Panc1 (cell line): ENCODE data around the gene TEX30. TPM values are rescaled to one million over a fixed set of nuclear protein-coding genes. Genes with fewer than 3 reads are reported as not detected.

Source experiments
- ATAC-seq: fragments of 200-7000 bp; cut with Tn5 transposase; 2 replicates; pipeline ENCODE4 v1.9.1; 2020; ENCODE audit warnings: mild to moderate bottlenecking, moderate library complexity
- BruUV-seq: library from RNA; stranded (reverse); fragments of 400-500 nt; replicated peaks from 2 replicates; lab custom pipeline; 2021; lab: Mats Ljungman, UMichigan
- CTCF ChIA-PET: fragments of 300-600 bp; sonication (Branson Sonifier 250); formaldehyde crosslinking; loops from one replicate; lab custom pipeline; 2022; ENCODE audit warnings: antibody characterized with exemption; lab: Charles Lee
- POLR2A ChIA-PET: fragments of 300-600 bp; sonication (Branson Sonifier 250); formaldehyde crosslinking; loops from one replicate; lab custom pipeline; 2022; ENCODE audit warnings: antibody characterized with exemption; lab: Charles Lee
- DNase-seq: peaks from one replicate; pipeline ENCODE4 v3.0.0-alpha.2; 2010; ENCODE audit warnings: low read depth, low spot score
- H3K27ac ChIP-seq: 2 replicates; pipeline ENCODE4 v1.5.1; 2011; ENCODE audit warnings: mild to moderate bottlenecking, low read length, inconsistent platforms
- H3K27me3 ChIP-seq: fragments of 200-500 bp; sonication (Bioruptor generic); 2 replicates; pipeline ENCODE4 v1.6.0; 2014; ENCODE audit warnings: low read length, inconsistent platforms; ENCODE audit not compliant: control insufficient read depth, insufficient read depth
- H3K36me3 ChIP-seq: fragments of 200-500 bp; sonication (Bioruptor generic); 2 replicates; pipeline ENCODE4 v1.5.1; 2014; ENCODE audit warnings: inconsistent platforms, mild to moderate bottlenecking, low read length, moderate library complexity; ENCODE audit not compliant: control insufficient read depth, insufficient read depth
- H3K4me1 ChIP-seq: 2 replicates; pipeline ENCODE4 v1.5.1; 2011; ENCODE audit warnings: inconsistent platforms, mild to moderate bottlenecking, low read length, moderate library complexity; ENCODE audit not compliant: control insufficient read depth, insufficient read depth
- H3K4me3 ChIP-seq, 2 experiments: 2 replicates each; pipeline ENCODE4 v1.5.1; 2011 to 2012; ENCODE audit warnings: low read depth in 2 of 2, low read length in 2 of 2, mild to moderate bottlenecking in 2 of 2, inconsistent platforms in 1 of 2, moderate library complexity in 1 of 2
- H3K9me3 ChIP-seq: fragments of 200-500 bp; sonication (Bioruptor generic); 2 replicates; pipeline ENCODE4 v1.5.1; 2014; ENCODE audit warnings: low read depth, mild to moderate bottlenecking, inconsistent platforms, low read length, moderate library complexity; ENCODE audit not compliant: control insufficient read depth, insufficient read depth
- POLR2AphosphoS5 ChIP-seq: IDR thresholded peaks from 2 replicates; pipeline ENCODE4 v1.6.1; 2012; ENCODE audit warnings: mild to moderate bottlenecking, low read depth, low read length, moderate library complexity
- SIN3A ChIP-seq: IDR thresholded peaks from 2 replicates; pipeline ENCODE4 v1.6.1; 2012; ENCODE audit warnings: low read depth, mild to moderate bottlenecking, low read length, moderate library complexity, borderline replicate concordance; ENCODE audit not compliant: insufficient read depth
- TCF7L2 ChIP-seq: IDR thresholded peaks from 2 replicates; pipeline ENCODE4 v1.6.1; 2011; ENCODE audit warnings: mild to moderate bottlenecking, low read depth, low read length, inconsistent platforms
- in situ Hi-C: cut with HindIII; loops from 2 replicates; pipeline ENCODE4 v1.10.0; 2016; ENCODE audit warnings: low sequenced_read_pairs, low pct_unique_long_range_greater_than_20kb
- intact Hi-C: fragments of 100-400 bp; cut with micrococcal nuclease; formaldehyde crosslinking; loops from one replicate; pipeline ENCODE4 v1.10.0; 2022; ENCODE audit not compliant: unreplicated experiment
- total RNA-seq: library from RNA; stranded (reverse); gene quantifications from one replicate; pipeline ENCODE4 v1.2.1, GENCODE V29; 2021; ENCODE audit not compliant: unreplicated experiment
- TF ChIP-seq, protein P1 (sequence below): fragments of 450-650 bp; IDR thresholded peaks from 2 replicates; pipeline ENCODE4 v1.5.1; 2017; ENCODE audit warnings: mild to moderate bottlenecking
- TF ChIP-seq, protein P2 (sequence below), 2 experiments: IDR thresholded peaks; 2 replicates each; pipeline ENCODE4 v1.6.1; 2011 to 2012; ENCODE audit warnings: low read depth in 2 of 2, control low read depth in 1 of 2, low read length in 1 of 2, mild to moderate bottlenecking in 1 of 2, moderate library complexity in 1 of 2; ENCODE audit not compliant: insufficient read depth in 1 of 2

TEX30 gene
- total RNA-seq, 1 experiment from 2014 or later: 20.8 TPM

DNA sequence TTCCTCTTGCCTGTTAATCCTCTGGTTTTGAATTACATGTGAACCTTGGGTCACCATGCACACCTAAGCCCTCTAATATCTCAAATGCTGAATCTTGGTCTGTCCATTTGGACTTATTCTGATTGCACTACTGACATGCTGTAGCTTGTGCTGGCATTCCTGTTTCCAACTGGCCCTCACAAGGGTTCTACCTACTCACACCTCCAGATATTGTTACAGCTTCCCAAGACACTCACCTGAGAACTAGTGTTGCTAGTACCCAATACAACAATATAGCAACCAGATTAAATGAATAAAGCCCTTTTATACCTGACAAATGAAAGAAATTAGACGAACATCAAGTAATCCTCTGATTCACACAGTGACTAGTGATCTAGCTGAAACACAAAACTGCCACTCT is 16.6 kb downstream of the TEX30 start:
- Histone ChIP-seq H3K36me3 (no peaks in the 10 kb centered on the region), H3K9me3 (no peaks in the 10 kb centered on the region), H3K27ac (no peak overlapping the region), H3K4me3 (no peak overlapping the region), H3K4me1 (no peaks in the 10 kb centered on the region), H3K27me3 (no peaks in the 10 kb centered on the region)
- DNase-seq (no peak), ATAC-seq (no peak)
- in situ Hi-C loops: no loop called here
- ChIA-PET POLR2A (no interaction called here), CTCF (no interaction called here)
- intact Hi-C loops: no loop called here
- TF ChIP-seq, protein P1, sequence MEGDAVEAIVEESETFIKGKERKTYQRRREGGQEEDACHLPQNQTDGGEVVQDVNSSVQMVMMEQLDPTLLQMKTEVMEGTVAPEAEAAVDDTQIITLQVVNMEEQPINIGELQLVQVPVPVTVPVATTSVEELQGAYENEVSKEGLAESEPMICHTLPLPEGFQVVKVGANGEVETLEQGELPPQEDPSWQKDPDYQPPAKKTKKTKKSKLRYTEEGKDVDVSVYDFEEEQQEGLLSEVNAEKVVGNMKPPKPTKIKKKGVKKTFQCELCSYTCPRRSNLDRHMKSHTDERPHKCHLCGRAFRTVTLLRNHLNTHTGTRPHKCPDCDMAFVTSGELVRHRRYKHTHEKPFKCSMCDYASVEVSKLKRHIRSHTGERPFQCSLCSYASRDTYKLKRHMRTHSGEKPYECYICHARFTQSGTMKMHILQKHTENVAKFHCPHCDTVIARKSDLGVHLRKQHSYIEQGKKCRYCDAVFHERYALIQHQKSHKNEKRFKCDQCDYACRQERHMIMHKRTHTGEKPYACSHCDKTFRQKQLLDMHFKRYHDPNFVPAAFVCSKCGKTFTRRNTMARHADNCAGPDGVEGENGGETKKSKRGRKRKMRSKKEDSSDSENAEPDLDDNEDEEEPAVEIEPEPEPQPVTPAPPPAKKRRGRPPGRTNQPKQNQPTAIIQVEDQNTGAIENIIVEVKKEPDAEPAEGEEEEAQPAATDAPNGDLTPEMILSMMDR: no peak
- no peak for TF ChIP-seq POLR2AphosphoS5
- TF ChIP-seq, protein P2, sequence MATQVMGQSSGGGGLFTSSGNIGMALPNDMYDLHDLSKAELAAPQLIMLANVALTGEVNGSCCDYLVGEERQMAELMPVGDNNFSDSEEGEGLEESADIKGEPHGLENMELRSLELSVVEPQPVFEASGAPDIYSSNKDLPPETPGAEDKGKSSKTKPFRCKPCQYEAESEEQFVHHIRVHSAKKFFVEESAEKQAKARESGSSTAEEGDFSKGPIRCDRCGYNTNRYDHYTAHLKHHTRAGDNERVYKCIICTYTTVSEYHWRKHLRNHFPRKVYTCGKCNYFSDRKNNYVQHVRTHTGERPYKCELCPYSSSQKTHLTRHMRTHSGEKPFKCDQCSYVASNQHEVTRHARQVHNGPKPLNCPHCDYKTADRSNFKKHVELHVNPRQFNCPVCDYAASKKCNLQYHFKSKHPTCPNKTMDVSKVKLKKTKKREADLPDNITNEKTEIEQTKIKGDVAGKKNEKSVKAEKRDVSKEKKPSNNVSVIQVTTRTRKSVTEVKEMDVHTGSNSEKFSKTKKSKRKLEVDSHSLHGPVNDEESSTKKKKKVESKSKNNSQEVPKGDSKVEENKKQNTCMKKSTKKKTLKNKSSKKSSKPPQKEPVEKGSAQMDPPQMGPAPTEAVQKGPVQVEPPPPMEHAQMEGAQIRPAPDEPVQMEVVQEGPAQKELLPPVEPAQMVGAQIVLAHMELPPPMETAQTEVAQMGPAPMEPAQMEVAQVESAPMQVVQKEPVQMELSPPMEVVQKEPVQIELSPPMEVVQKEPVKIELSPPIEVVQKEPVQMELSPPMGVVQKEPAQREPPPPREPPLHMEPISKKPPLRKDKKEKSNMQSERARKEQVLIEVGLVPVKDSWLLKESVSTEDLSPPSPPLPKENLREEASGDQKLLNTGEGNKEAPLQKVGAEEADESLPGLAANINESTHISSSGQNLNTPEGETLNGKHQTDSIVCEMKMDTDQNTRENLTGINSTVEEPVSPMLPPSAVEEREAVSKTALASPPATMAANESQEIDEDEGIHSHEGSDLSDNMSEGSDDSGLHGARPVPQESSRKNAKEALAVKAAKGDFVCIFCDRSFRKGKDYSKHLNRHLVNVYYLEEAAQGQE (IDR thresholded peaks at IDR 0.05; ENCODE audit: insufficient read depth in 1 of 2, low read depth in 2 of 2, low read length in 1 of 2): no peak
- no peak for TF ChIP-seq SIN3A
- TF ChIP-seq TCF7L2: no peak
- no TSS peak for BruUV-seq

DNA sequence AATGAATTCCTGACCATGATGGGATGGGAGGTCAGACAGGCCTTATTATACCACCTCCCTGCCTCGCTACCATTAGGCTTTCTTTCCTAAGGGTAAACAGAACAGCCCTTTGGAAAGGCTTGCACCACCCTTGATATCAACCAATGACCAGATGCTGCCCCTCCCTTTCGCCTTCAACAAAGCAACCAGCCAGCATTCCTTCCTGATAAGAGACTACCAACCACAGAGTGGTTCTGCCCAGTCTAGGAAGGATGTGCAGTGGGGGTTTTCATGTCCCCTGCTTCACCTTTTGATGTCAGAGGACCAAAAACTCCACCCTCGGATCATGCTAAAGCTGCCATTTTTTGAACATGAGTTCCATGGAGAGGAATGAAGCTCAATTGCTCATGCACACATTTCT is 21.7 kb downstream of the TEX30 start:
- no TSS peak for BruUV-seq
- no peak for DNase-seq
- no peak for TF ChIP-seq TCF7L2
- no peak for TF ChIP-seq SIN3A
- TF ChIP-seq, protein P2 (IDR thresholded peaks at IDR 0.05; ENCODE audit: insufficient read depth in 1 of 2, low read depth in 2 of 2, low read length in 1 of 2): no peak
- TF ChIP-seq POLR2AphosphoS5: no peak
- TF ChIP-seq, protein P1: no peak
- H3K4me1 ChIP-seq: no peaks in the 10 kb centered on the region
- ATAC-seq: no peak
- no peaks in the 10 kb centered on the region for H3K36me3 ChIP-seq
- no peaks in the 10 kb centered on the region for H3K27me3 ChIP-seq
- ChIA-PET CTCF (no interaction called here), POLR2A (no interaction called here)
- intact Hi-C loops: no loop called here
- H3K4me3 ChIP-seq: no peak overlapping the region
- in situ Hi-C loops: no loop called here
- H3K27ac ChIP-seq: no peak overlapping the region
- H3K9me3 ChIP-seq: no peaks in the 10 kb centered on the region
